ENCODE data around the gene GGTLC3.
"Not testable (repeated sequence)": the region's sequence is repeated elsewhere in the genome, so short reads cannot be mapped to it uniquely, and the experiment has no call there.

The GGTLC3 gene

GRCh38 chr22:18512378-18512777 is 5.6 kb downstream of the GGTLC3 start:
- DNase-seq = not testable (repeated sequence)

- DNase-seq = not testable (repeated sequence)
Observed at GRCh38 chr22:18511327-18511726, 6.6 kb downstream of the GGTLC3 start.

GRCh38 chr22:18496227-18496626 is 21.7 kb downstream of the GGTLC3 start:
- DNase-seq = not testable (repeated sequence)
